Common myeloid progenitor, CD34-positive (primary cell): ENCODE data around the gene TMC8.
"Not testable (repeated sequence)": the region's sequence is repeated elsewhere in the genome, so short reads cannot be mapped to it uniquely, and the experiment has no call there.

ENCODE experiments used
- CTCF ChIA-PET: fragments of 350-600 bp; sonication (Branson Sonifier 250); formaldehyde crosslinking; loops from one replicate; lab custom pipeline; 2021; ENCODE audit warnings: antibody characterized with exemption; lab: Charles Lee
- POLR2A ChIA-PET: fragments of 350-600 bp; sonication (Branson Sonifier 250); formaldehyde crosslinking; loops from one replicate; lab custom pipeline; 2021; ENCODE audit warnings: antibody characterized with exemption; lab: Charles Lee
- DNase-seq, 3 donors: peaks; one replicate each; pipeline versions ENCODE4 v3.0.0 to v3.0.0-alpha.2; 2013
- H3K27ac ChIP-seq, 2 experiments: 1 replicate in 1 of 2; 2 replicates in 1 of 2; pipeline ENCODE4 v1.7.0; 2013; ENCODE audit warnings: inconsistent platforms in 2 of 2, low read length in 2 of 2, mild to moderate bottlenecking in 2 of 2, low read depth in 1 of 2, moderate library complexity in 1 of 2; ENCODE audit not compliant: severe bottlenecking in 2 of 2, insufficient read depth in 1 of 2, poor library complexity in 1 of 2
- H3K27me3 ChIP-seq, 5 experiments: replicated peaks in 2 of 5; 1 replicate in 3 of 5; 2 replicates in 2 of 5; pipeline versions ENCODE4 v1.6.1 to v1.7.0; 2013; ENCODE audit warnings: low read length in 4 of 5, mild to moderate bottlenecking in 2 of 5, moderate library complexity in 2 of 5, inconsistent platforms in 1 of 5; ENCODE audit not compliant: insufficient read depth in 5 of 5, control insufficient read depth in 4 of 5
- H3K36me3 ChIP-seq, 4 experiments: 1 replicate in 2 of 4; 2 replicates in 2 of 4; pipeline versions ENCODE4 v1.6.1 to v1.7.0; 2013; ENCODE audit warnings: low read length in 3 of 4, control low read depth in 1 of 4, mild to moderate bottlenecking in 1 of 4; ENCODE audit not compliant: control insufficient read depth in 4 of 4, insufficient read depth in 4 of 4
- H3K4me1 ChIP-seq, 4 experiments: 1 replicate in 3 of 4; 2 replicates in 1 of 4; pipeline versions ENCODE4 v1.6.1 to v1.7.1; 2013; ENCODE audit warnings: low read length in 3 of 4, mild to moderate bottlenecking in 3 of 4, control low read depth in 1 of 4, inconsistent platforms in 1 of 4, moderate library complexity in 1 of 4; ENCODE audit not compliant: control insufficient read depth in 4 of 4, insufficient read depth in 4 of 4; ENCODE audit errors: control extremely low read depth in 1 of 4
- H3K4me3 ChIP-seq, 7 experiments: 1 replicate in 4 of 7; 2 replicates in 3 of 7; pipeline versions ENCODE4 v1.5.1 to v1.7.0; 2013; ENCODE audit warnings: mild to moderate bottlenecking in 7 of 7, low read length in 6 of 7, moderate library complexity in 6 of 7, inconsistent platforms in 2 of 7, low read depth in 2 of 7, control low read depth in 1 of 7; ENCODE audit not compliant: insufficient read depth in 4 of 7, control insufficient read depth in 1 of 7; ENCODE audit errors: extremely low read depth in 1 of 7
- H3K9me3 ChIP-seq, 5 experiments: 1 replicate in 4 of 5; 2 replicates in 1 of 5; pipeline versions ENCODE4 v1.6.1 to v1.7.1; 2013; ENCODE audit warnings: low read length in 4 of 5, mild to moderate bottlenecking in 2 of 5, inconsistent platforms in 1 of 5, low read depth in 1 of 5, moderate library complexity in 1 of 5; ENCODE audit not compliant: control insufficient read depth in 4 of 5, insufficient read depth in 2 of 5; ENCODE audit errors: control extremely low read depth in 1 of 5
- WGBS: methylation state at CpG from one replicate; pipeline ENCODE4 v1.1.5; 2013; ENCODE audit not compliant: insufficient coverage; 5-methylcytosine and 5-hydroxymethylcytosine counted together

The TMC8 gene

DNA sequence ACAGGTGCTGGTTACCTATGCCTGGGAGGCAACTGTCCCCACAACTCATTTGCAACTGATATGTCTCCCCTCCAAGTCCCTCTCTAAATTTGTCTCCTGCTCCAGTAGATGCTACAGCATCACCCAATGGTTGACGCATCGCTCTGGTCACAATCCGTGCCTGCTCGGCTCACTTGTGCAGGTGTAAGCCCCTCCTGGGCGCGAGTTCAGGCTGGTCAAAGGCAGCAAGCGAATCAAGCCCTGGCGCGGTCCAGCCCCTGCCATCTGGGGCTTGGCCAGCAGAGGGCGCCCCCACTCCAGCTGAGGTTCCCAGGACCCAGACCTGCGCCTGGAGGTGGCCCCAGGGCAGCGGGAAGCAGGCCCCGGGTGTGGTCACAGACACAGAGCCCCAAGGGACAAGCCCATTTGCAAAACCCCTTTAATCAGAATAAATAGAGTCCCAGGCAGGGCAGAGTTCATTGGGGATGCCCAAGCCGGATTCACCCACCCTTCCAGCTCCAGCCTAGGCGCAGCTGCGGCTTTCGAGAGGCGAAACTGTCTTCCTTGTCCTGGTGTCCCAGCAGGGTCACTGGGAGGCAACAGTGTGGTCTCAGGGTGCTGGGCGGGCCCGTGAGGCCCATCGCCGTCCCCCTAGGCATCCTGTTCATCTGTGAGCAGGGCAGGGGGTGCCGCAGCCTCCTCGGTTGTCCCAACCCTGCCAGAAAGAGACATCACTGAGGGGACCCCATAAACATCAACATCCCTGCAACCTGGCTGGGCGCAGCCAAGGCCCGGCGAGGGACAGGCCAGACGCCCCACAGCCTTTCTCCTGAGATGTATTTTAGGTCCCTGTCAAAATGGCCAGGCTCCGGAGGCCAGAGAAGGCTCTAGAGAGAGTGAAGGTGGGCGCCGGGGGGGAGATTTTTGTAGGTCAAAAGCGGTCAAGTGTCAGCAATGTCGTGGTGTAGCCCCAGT lies 17.8 kb upstream of the TMC8 start:
- Histone ChIP-seq H3K27me3 (no peaks in the 10 kb centered on the region), H3K4me1 (peaks cover 0 to 9% (median 5%) of the 10 kb centered on the region in 4 experiments), H3K36me3 (peaks cover 6 to 78% (median 53%) of the 10 kb centered on the region in 4 experiments), H3K9me3 (no peaks in the 10 kb centered on the region), H3K4me3 (no peak overlapping the region), H3K27ac (no peak overlapping the region)
- DNase-seq: peak; percentile 52 to 67 (median 61)
- WGBS: 75% methylated on average over 28 of the region's 33 CpGs
- CTCF ChIA-PET: interaction anchor here (0.6 to 9.4 kb wide), 14 partner anchors 10 to 138 kb away, joined by 3 to 122 read pairs (median 5); partner anchors contain the start of gene TMC8
- POLR2A ChIA-PET: interaction anchor here (0.6 to 1.1 kb wide), 4 partner anchors 18 to 64 kb away, joined by 3 read pairs; partner anchors contain the start of gene TMC8

DNA sequence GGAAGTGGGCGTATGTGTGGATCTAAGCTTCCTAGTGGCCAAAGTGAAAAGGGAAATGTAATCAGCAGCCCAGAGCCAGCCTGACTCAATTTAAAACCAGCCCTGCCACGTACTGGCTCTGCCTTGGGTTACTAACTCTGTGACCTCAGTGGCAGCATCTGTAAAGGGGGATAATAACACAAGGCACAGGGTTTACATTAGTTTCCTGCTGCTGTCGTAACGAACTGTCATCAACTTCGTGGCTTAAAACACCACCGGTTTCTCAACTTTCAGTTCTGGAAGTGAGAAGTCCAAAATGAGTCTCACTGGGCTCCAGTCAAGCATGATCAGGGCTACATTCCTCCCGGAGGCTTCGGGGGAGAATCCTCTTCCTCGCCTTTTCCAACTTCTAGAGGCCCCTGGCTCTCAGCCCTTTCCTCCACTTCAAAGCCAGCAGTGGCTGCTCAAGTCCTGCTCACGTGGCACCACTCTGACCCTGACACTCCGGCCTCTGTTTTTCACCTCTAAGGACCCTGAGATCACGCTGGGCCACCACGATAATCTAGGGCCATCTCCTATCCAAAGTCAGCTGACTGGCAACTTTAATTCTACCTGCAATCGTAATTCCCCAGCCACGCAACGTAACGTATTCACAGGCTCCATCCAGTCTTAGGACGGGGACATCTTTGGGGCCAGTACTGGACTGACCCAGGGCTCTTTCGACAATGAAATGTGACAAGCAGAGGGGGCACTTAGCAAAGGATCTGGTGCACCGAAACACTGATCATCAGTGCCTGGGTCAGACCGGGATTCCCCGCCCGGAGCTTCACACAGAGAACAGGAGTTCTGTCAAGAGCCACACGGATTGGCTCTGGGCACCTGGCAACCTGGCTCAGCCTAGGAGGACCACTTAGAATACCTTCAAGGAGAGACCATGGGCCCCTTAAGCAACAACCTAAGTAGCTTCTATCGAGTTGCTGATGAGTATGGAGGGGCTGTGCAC lies 16.5 kb upstream of the TMC8 start:
- Histone ChIP-seq H3K36me3 (peaks cover 6 to 80% (median 53%) of the 10 kb centered on the region in 4 experiments), H3K4me1 (peaks cover 0 to 16% (median 8%) of the 10 kb centered on the region in 4 experiments), H3K27ac (no peak overlapping the region), H3K27me3 (no peaks in the 10 kb centered on the region), H3K9me3 (no peaks in the 10 kb centered on the region), H3K4me3 (no peak overlapping the region)
- no peak for DNase-seq
- 93% methylated on average over 25 of the region's 25 CpGs for WGBS
- ChIA-PET POLR2A (interaction anchor here (0.8 to 1.1 kb wide), 3 partner anchors 13 to 62 kb away, joined by 3 read pairs; no protein-coding TSS in a partner anchor), CTCF (interaction anchor here (0.7 to 9.4 kb wide), 14 partner anchors 8 to 308 kb away, joined by 3 to 122 read pairs (median 4); partner anchors contain the start of gene TMC8)

DNA sequence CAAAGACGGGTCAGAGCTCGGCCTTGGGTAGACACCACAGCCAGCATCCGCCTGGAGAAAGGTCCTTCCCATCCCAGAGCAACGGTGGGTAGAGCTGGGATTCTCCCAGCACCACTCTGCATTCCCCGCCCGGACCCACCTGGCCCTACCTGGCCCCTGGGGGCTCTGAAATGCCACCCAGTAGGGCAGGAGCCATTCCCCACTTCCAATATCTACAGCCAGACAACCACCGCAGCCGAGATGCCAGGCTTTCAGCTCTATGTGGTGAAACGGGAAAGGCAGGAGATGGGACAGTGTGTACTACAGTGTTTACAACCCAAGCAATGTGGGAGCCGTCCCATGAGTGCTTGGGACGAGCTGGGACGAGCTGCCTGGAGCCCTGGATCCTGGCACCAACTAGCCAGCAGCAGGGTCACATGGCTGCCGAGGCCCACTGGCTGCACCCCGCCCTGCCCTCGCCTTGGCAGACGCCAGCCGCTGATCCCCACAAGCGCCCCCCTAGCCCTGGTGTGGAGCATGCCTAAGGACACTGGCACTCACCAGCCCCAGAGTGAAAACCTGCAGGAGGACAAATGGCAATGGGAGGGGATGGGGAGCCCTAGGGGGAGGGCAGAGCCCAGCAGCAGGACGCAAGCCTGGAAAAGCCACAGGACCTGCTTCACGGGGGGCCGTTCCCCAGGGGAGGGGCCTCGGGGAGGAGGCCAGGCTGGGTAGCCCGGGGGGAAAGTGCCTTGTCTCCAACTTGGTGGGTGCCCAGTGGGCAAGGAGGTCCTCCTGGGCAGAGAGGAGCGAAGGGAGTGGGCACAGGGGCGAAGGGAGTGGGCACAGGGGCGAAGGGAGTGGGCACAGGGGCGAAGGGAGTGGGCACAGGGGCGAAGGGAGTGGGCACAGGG lies 15.5 kb upstream of the TMC8 start:
- Histone ChIP-seq H3K9me3 (no peaks in the 10 kb centered on the region), H3K27ac (no peak overlapping the region), H3K27me3 (no peaks in the 10 kb centered on the region), H3K4me1 (peaks cover 0 to 16% (median 8%) of the 10 kb centered on the region in 4 experiments), H3K4me3 (no peak overlapping the region), H3K36me3 (peaks cover 6 to 77% (median 51%) of the 10 kb centered on the region in 4 experiments)
- CTCF ChIA-PET: interaction anchor here (0.6 to 9.4 kb wide), 12 partner anchors 10 to 1365 kb away, joined by 3 to 122 read pairs (median 4); partner anchors contain the start of genes TMC6 and TMC8
- 97% methylated on average over 15 of the region's 28 CpGs for WGBS
- no peak for DNase-seq
- POLR2A ChIA-PET: interaction anchor here (0.9 to 1.1 kb wide), 2 partner anchors 12 to 19 kb away, joined by 3 read pairs; no protein-coding TSS in a partner anchor

DNA sequence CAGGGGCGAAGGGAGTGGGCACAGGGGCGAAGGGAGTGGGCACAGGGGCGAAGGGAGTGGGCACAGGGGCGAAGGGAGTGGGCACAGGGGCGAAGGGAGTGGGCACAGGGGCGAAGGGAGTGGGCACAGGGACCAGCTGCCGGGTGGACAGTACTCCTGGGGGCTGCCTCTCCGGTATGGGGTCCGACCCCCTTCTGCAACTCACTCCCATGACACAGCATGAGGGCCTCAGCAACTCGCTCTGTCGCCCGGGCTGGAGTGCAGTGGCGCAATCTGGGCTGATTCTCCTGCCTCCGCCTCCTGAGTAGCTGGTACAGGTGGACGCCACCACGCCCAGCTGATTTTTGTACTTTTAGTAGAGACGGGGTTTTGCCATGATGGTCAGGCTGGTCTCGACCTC lies 14.8 kb upstream of the TMC8 start:
- H3K27me3 ChIP-seq, H3K27ac ChIP-seq, POLR2A ChIA-PET, DNase-seq, H3K9me3 ChIP-seq, H3K4me3 ChIP-seq: not testable (repeated sequence)
- Histone ChIP-seq H3K36me3 (peaks cover 6 to 75% (median 47%) of the 10 kb centered on the region in 4 experiments), H3K4me1 (peaks cover 0 to 19% (median 11%) of the 10 kb centered on the region in 4 experiments)
- CTCF ChIA-PET: interaction anchor here (0.8 to 9.4 kb wide), 11 partner anchors 10 to 306 kb away, joined by 3 to 122 read pairs (median 4); partner anchors contain the start of genes TMC6 and TMC8
- WGBS: 96% methylated on average over 12 of the region's 18 CpGs

DNA sequence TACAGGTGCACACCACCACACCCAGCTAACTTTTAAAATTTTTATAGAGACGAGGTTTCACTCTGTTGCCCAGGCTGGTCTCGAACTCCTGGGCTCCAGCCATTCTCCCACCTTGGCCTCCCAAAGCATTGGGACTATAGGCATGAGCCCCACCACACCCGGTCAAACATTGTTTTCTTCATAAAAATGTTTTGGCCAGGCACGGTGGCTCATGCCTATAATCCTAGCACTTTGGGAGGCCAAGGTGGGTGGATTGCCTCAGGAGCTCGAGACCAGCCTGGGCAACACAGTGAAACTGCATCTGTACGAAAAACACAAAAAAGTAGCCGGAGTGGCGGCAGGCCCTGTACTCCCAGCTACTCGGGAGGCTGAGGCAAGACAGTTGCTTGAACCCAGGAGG lies 14.2 kb upstream of the TMC8 start:
- CTCF ChIA-PET: interaction anchor here (0.8 to 9.4 kb wide), 10 partner anchors 10 to 306 kb away, joined by 3 to 122 read pairs (median 4); partner anchors contain the start of genes TMC6 and TMC8
- H3K4me1 ChIP-seq: peaks cover 0 to 25% (median 17%) of the 10 kb centered on the region in 4 experiments
- DNase-seq: no peak
- H3K27ac ChIP-seq: no peak overlapping the region
- no peaks in the 10 kb centered on the region for H3K27me3 ChIP-seq
- H3K36me3 ChIP-seq: peaks cover under 1 to 75% (median 42%) of the 10 kb centered on the region in 4 experiments
- POLR2A ChIA-PET: no interaction called here
- WGBS: 96% methylated on average over 9 of the region's 9 CpGs
- H3K9me3 ChIP-seq: no peaks in the 10 kb centered on the region
- H3K4me3 ChIP-seq: no peak overlapping the region
